Activated CD4-positive, alpha-beta T cell treated with anti-CD3 and anti-CD28 coated beads, Interleukin-2, Interleukin-6, amounts not matched to agents 100 ng/mL and 50 ng/mL, durations not matched to agents 16 hours and 8 hours (primary cell): ENCODE data around the gene RIBC1.
A peak's percentile ranks its signal among the peaks of the same experiment; 100 is the strongest.
"Not testable (repeated sequence)": the region's sequence is repeated elsewhere in the genome, so short reads cannot be mapped to it uniquely, and the experiment has no call there.

Source experiments
- DNase-seq: peaks from one replicate; pipeline ENCODE4 v3.0.0-alpha.2; 2020

The RIBC1 gene

GRCh38 chrX:53437206-53437605 lies 14.5 kb downstream of the RIBC1 start:
- DNase-seq = peak; percentile 61

GRCh38 chrX:53438174-53438831 lies 15.6 kb downstream of the RIBC1 start:
- DNase-seq = peak; percentile 44

GRCh38 chrX:53438832-53439230 lies 16.2 kb downstream of the RIBC1 start:
- no peak for DNase-seq

GRCh38 chrX:53440101-53440500 lies 17.4 kb downstream of the RIBC1 start:
- DNase-seq = no peak

- DNase-seq = peak; percentile 72
Measured at GRCh38 chrX:53440621-53441517, 18.2 kb downstream of the RIBC1 start.

GRCh38 chrX:53441531-53442321 lies 19.1 kb downstream of the RIBC1 start:
- peak; percentile 92 for DNase-seq

GRCh38 chrX:53442322-53442631 lies 19.6 kb downstream of the RIBC1 start:
- DNase-seq = no peak

GRCh38 chrX:53445977-53446376 lies 23.3 kb downstream of the RIBC1 start:
- DNase-seq = peak; percentile 73

GRCh38 chrX:53447441-53447840 lies 24.8 kb downstream of the RIBC1 start:
- DNase-seq = no peak

- no peak for DNase-seq
Measured at GRCh38 chrX:53449632-53450031, 27.0 kb downstream of the RIBC1 start.

- DNase-seq = no peak
Measured at GRCh38 chrX:53452812-53453211, 30.1 kb downstream of the RIBC1 start.

GRCh38 chrX:53456254-53456653 lies 33.6 kb downstream of the RIBC1 start:
- no peak for DNase-seq

GRCh38 chrX:53458082-53458481 lies 35.4 kb downstream of the RIBC1 start:
- no peak for DNase-seq

- DNase-seq = not testable (repeated sequence)
Measured at GRCh38 chrX:53468659-53469058, 46.0 kb downstream of the RIBC1 start.

- no peak for DNase-seq
Measured at GRCh38 chrX:53471346-53471745, 48.7 kb downstream of the RIBC1 start.

- no peak for DNase-seq
Measured at GRCh38 chrX:53474707-53475106, 52.0 kb downstream of the RIBC1 start.

GRCh38 chrX:53476371-53476770 lies 53.7 kb downstream of the RIBC1 start:
- DNase-seq = no peak

- no peak for DNase-seq
Measured at GRCh38 chrX:53479301-53479700, 56.6 kb downstream of the RIBC1 start.
